B cell (primary cell): Measurements from ENCODE around the gene TSNAX. TPM values are rescaled to one million over a fixed set of nuclear protein-coding genes. Genes with fewer than 3 reads are reported as not detected.

Experiments used
- ATAC-seq: fragments of 200-7000 bp; cut with Tn5 transposase; one replicate; pipeline ENCODE4 v1.10.0; 2021; ENCODE audit warnings: low read depth, mild to moderate bottlenecking, moderate number of reproducible peaks, moderate library complexity
- CTCF ChIA-PET: fragments of 350-600 bp; sonication (Branson Sonifier 250); formaldehyde crosslinking; loops from one replicate; lab custom pipeline; 2021; ENCODE audit warnings: antibody characterized with exemption, inconsistent platforms; lab: Charles Lee
- POLR2A ChIA-PET: fragments of 350-600 bp; sonication (Branson Sonifier 250); formaldehyde crosslinking; loops from one replicate; lab custom pipeline; 2021; ENCODE audit warnings: antibody characterized with exemption; lab: Charles Lee
- DNase-seq: peaks from one replicate; pipeline ENCODE4 v3.0.0; 2013
- H2AFZ ChIP-seq: 2 replicates; pipeline ENCODE4 v1.6.1; 2012; ENCODE audit warnings: mild to moderate bottlenecking, low read depth, low read length; ENCODE audit not compliant: insufficient read depth, poor library complexity, severe bottlenecking
- H3K27ac ChIP-seq, 2 donors: 1 replicate in 1 of 2; 2 replicates in 1 of 2; pipeline ENCODE4 v1.5.1; 2012 to 2013; ENCODE audit warnings: low read length in 2 of 2, mild to moderate bottlenecking in 2 of 2, moderate library complexity in 1 of 2
- H3K27me3 ChIP-seq, 4 experiments: fragments of 200-600 bp in 1 of 4; sonication (generic) in 1 of 4; replicated peaks in 1 of 4; 1 replicate in 2 of 4; 2 replicates in 2 of 4; pipeline versions ENCODE4 v1.6.1 to v1.7.0; 2013 to 2016; ENCODE audit warnings: low read length in 3 of 4, mild to moderate bottlenecking in 2 of 4, mixed read lengths in 1 of 4, moderate library complexity in 1 of 4; ENCODE audit not compliant: insufficient read depth in 4 of 4, control insufficient read depth in 3 of 4; ENCODE audit errors: control extremely low read depth in 1 of 4
- H3K36me3 ChIP-seq, 2 experiments: replicated peaks in 1 of 2; 1 replicate in 1 of 2; 2 replicates in 1 of 2; pipeline versions ENCODE4 v1.6.1 to v1.7.1; 2013; ENCODE audit warnings: low read length in 1 of 2; ENCODE audit not compliant: insufficient read depth in 2 of 2, control insufficient read depth in 1 of 2; ENCODE audit errors: control extremely low read depth in 1 of 2, extremely low read depth in 1 of 2
- H3K4me1 ChIP-seq, 2 donors: fragments of 200-600 bp in 1 of 2; sonication (generic) in 1 of 2; 1 replicate in 1 of 2; 2 replicates in 1 of 2; pipeline versions ENCODE4 v1.5.1 to v1.6.1; 2013 to 2017; ENCODE audit warnings: low read length in 2 of 2; ENCODE audit not compliant: control insufficient read depth in 2 of 2, insufficient read depth in 2 of 2
- H3K4me2 ChIP-seq: replicated peaks from 2 replicates; pipeline ENCODE3; 2012; ENCODE audit warnings: mild to moderate bottlenecking, low read depth, low read length; ENCODE audit not compliant: poor library complexity, severe bottlenecking
- H3K4me3 ChIP-seq, 5 experiments: fragments of 200-600 bp in 1 of 5; sonication (generic) in 1 of 5; 1 replicate in 3 of 5; 2 replicates in 2 of 5; pipeline versions ENCODE4 v1.5.1 to v1.7.0; 2011 to 2016; ENCODE audit warnings: low read length in 4 of 5, mild to moderate bottlenecking in 4 of 5, low read depth in 2 of 5, control low read depth in 1 of 5, moderate library complexity in 1 of 5; ENCODE audit not compliant: insufficient read depth in 1 of 5; ENCODE audit errors: control extremely low read depth in 1 of 5, extremely low read depth in 1 of 5
- H3K79me2 ChIP-seq: fragments of 200-600 bp; sonication (generic); one replicate; pipeline ENCODE4 v1.6.0; 2016; ENCODE audit warnings: low read length; ENCODE audit not compliant: control insufficient read depth, insufficient read depth
- H3K9ac ChIP-seq: fragments of 200-600 bp; sonication (generic); 2 replicates; pipeline ENCODE4 v1.6.1; 2017; ENCODE audit warnings: mild to moderate bottlenecking, low read length, moderate library complexity
- H3K9me3 ChIP-seq, 3 donors: one replicate each; pipeline versions ENCODE4 v1.6.1 to v1.7.1; 2013; ENCODE audit warnings: low read length in 2 of 3; ENCODE audit not compliant: control insufficient read depth in 2 of 3, insufficient read depth in 1 of 3; ENCODE audit errors: control extremely low read depth in 1 of 3
- H4K20me1 ChIP-seq: 2 replicates; pipeline ENCODE4 v1.6.0; 2012; ENCODE audit warnings: mild to moderate bottlenecking, low read length; ENCODE audit not compliant: insufficient read depth, control insufficient read depth, poor library complexity, severe bottlenecking
- H3K27ac Mint-ChIP-seq: one replicate; pipeline ENCODE4 v1.8.0; 2021; ENCODE audit warnings: mixed read lengths
- H3K27me3 Mint-ChIP-seq: one replicate; pipeline ENCODE4 v1.8.0; 2021; ENCODE audit warnings: mixed read lengths
- H3K4me1 Mint-ChIP-seq: one replicate; pipeline ENCODE4 v1.8.0; 2021; ENCODE audit warnings: mixed read lengths
- H3K4me3 Mint-ChIP-seq: one replicate; pipeline ENCODE4 v1.8.0; 2021; ENCODE audit warnings: mixed read lengths
- H3K9me3 Mint-ChIP-seq: one replicate; pipeline ENCODE4 v1.8.0; 2022; ENCODE audit warnings: mixed read lengths; ENCODE audit not compliant: insufficient read depth
- CTCF ChIP-seq: fragments of 200-600 bp; IDR thresholded peaks from one replicate; pipeline ENCODE4 v1.8.0; 2022; ENCODE audit warnings: antibody characterized with exemption, mild to moderate bottlenecking
- EZH2 ChIP-seq: IDR thresholded peaks from 2 replicates; pipeline ENCODE4 v1.6.1; 2012; ENCODE audit warnings: borderline replicate concordance, low read depth, mild to moderate bottlenecking, moderate library complexity, low read length; ENCODE audit not compliant: insufficient read depth, poor library complexity, severe bottlenecking
- WGBS: methylation state at CpG from one replicate; pipeline ENCODE4 v1.1.5; 2013; ENCODE audit warnings: missing lambda C conversion rate; ENCODE audit not compliant: insufficient coverage; 5-methylcytosine and 5-hydroxymethylcytosine counted together
- intact Hi-C: fragments of 100-400 bp; cut with micrococcal nuclease; formaldehyde crosslinking; loops from one replicate; pipeline ENCODE4 v1.10.0; 2022
- polyA plus RNA-seq: library from polyadenylated mRNA; depleted of rRNA; stranded (reverse); fragments of >200 nt; gene quantifications from 2 replicates; pipeline ENCODE4 v1.2.3, GENCODE V29; 2012
- total RNA-seq, 2 donors: library from RNA; stranded (reverse); fragments of 120-200 nt in 1 of 2; gene quantifications; 1 replicate in 1 of 2; 2 replicates in 1 of 2; pipeline versions ENCODE4 v1.2.3 to v1.2.4, GENCODE V29; 2013 to 2022

The TSNAX gene
- total and polyA plus RNA-seq, 2 donors (not counting 1 experiment from before 2014, with no cell fraction given), result 9.0 to 41.4 TPM

- H3K4me2 ChIP-seq, result no peak overlapping the region
- H3K27me3 ChIP-seq, result no peaks in the 10 kb centered on the region
- no peaks in the 10 kb centered on the region for H3K9me3 ChIP-seq
- H2AFZ ChIP-seq, result no peak overlapping the region
- H3K9ac ChIP-seq, result no peak overlapping the region
- Mint-ChIP-seq H3K27me3 (no peaks in the 10 kb centered on the region), H3K27ac (no peak overlapping the region), H3K9me3 (no peaks in the 10 kb centered on the region), H3K4me3 (no peak overlapping the region), H3K4me1 (no peaks in the 10 kb centered on the region)
- DNase-seq (no peak), ATAC-seq (no peak)
- peaks cover 0 to 11% of the 10 kb centered on the region in 2 experiments for H3K36me3 ChIP-seq
- H3K27ac ChIP-seq, result no peak overlapping the region
- H3K79me2 ChIP-seq, result peaks cover 7% of the 10 kb centered on the region
- TF ChIP-seq CTCF (no peak), EZH2 (no peak)
- intact Hi-C loops, result loop anchor here (5.0 kb wide), 1 partner anchor 193 kb away; no protein-coding TSS in a partner anchor
- POLR2A ChIA-PET, result no interaction called here
- 96% methylated on average over 2 of the region's 4 CpGs for whole genome bisulfite sequencing
- CTCF ChIA-PET, result interaction anchor here (1.5 kb wide), 1 partner anchor 188 kb away, joined by 4 read pairs; no protein-coding TSS in a partner anchor
- H4K20me1 ChIP-seq, result peaks cover 16% of the 10 kb centered on the region
- H3K4me3 ChIP-seq, result no peak overlapping the region
- no peaks in the 10 kb centered on the region for H3K4me1 ChIP-seq
These were observed 21.4 kb downstream of the TSNAX start for GRCh38 chr1:231549733-231550447.

- Histone ChIP-seq H3K36me3 (peaks cover 0 to 13% of the 10 kb centered on the region in 2 experiments), H3K79me2 (peaks cover 7% of the 10 kb centered on the region), H3K27ac (no peak overlapping the region), H3K4me2 (no peak overlapping the region), H3K9ac (no peak overlapping the region), H3K9me3 (no peaks in the 10 kb centered on the region), H3K4me1 (no peaks in the 10 kb centered on the region), H3K4me3 (no peak overlapping the region), H2AFZ (no peak overlapping the region), H3K27me3 (no peaks in the 10 kb centered on the region), H4K20me1 (peaks cover 16% of the 10 kb centered on the region)
- peak; percentile 39 for DNase-seq
- intact Hi-C loops, result loop anchor here (5.0 kb wide), 1 partner anchor 193 kb away; no protein-coding TSS in a partner anchor
- ChIA-PET POLR2A (no interaction called here), CTCF (interaction anchor here (1.5 kb wide), 1 partner anchor 188 kb away, joined by 4 read pairs; no protein-coding TSS in a partner anchor)
- ATAC-seq, result no peak
- Mint-ChIP-seq H3K27me3 (no peaks in the 10 kb centered on the region), H3K4me1 (no peaks in the 10 kb centered on the region), H3K27ac (no peak overlapping the region), H3K9me3 (no peaks in the 10 kb centered on the region), H3K4me3 (no peak overlapping the region)
- TF ChIP-seq CTCF, result peak; percentile 37
- TF ChIP-seq EZH2, result no peak
- 20% methylated on average over 1 of the region's 2 CpGs for WGBS
These were observed 21.9 kb downstream of the TSNAX start for GRCh38 chr1:231550448-231550781.
